Endodermal cell (in vitro differentiated cells): Measurements from ENCODE around the gene IFNG-AS1. TPM values are rescaled to one million over a fixed set of nuclear protein-coding genes. Genes with fewer than 3 reads are reported as not detected.

Experiments
- DNase-seq: peaks from one replicate; pipeline ENCODE4 v3.0.0-alpha.2; 2017
- H3K27ac ChIP-seq: 2 replicates; pipeline ENCODE4 v1.5.1; 2013; ENCODE audit warnings: mild to moderate bottlenecking, low read depth, low read length, moderate library complexity
- H3K27me3 ChIP-seq: 2 replicates; pipeline ENCODE4 v1.6.1; 2013; ENCODE audit warnings: mild to moderate bottlenecking, low read length, moderate library complexity; ENCODE audit not compliant: insufficient read depth, control insufficient read depth, poor library complexity, severe bottlenecking
- H3K36me3 ChIP-seq: 2 replicates; pipeline ENCODE4 v1.7.0; 2013; ENCODE audit warnings: mild to moderate bottlenecking, low read length, moderate library complexity; ENCODE audit not compliant: control insufficient read depth, insufficient read depth
- H3K4me1 ChIP-seq: one replicate; pipeline ENCODE4 v1.7.0; 2013; ENCODE audit warnings: low read length; ENCODE audit not compliant: control insufficient read depth, insufficient read depth
- H3K4me3 ChIP-seq: 2 replicates; pipeline ENCODE4 v1.5.1; 2013; ENCODE audit warnings: mild to moderate bottlenecking, low read length, moderate library complexity
- H3K9ac ChIP-seq: 2 replicates; pipeline ENCODE4 v1.6.1; 2013; ENCODE audit warnings: mild to moderate bottlenecking, low read length, moderate library complexity; ENCODE audit not compliant: poor library complexity, severe bottlenecking; ENCODE audit errors: extremely low read depth
- H3K9me3 ChIP-seq: 2 replicates; pipeline ENCODE4 v1.6.1; 2013; ENCODE audit warnings: mild to moderate bottlenecking, low read length, moderate library complexity; ENCODE audit not compliant: control insufficient read depth
- H3K27ac Mint-ChIP-seq: 2 replicates; pipeline ENCODE4 v1.8.0; 2020; ENCODE audit warnings: mixed read lengths
- H3K27me3 Mint-ChIP-seq: 2 replicates; pipeline ENCODE4 v1.8.0; 2021; ENCODE audit warnings: mild to moderate bottlenecking, mixed read lengths; ENCODE audit not compliant: insufficient read depth
- H3K36me3 Mint-ChIP-seq: 2 replicates; pipeline ENCODE4 v1.8.0; 2020; ENCODE audit warnings: low read depth, mixed read lengths
- H3K4me1 Mint-ChIP-seq: 2 replicates; pipeline ENCODE4 v1.8.0; 2020; ENCODE audit warnings: mixed read lengths
- H3K4me3 Mint-ChIP-seq: 2 replicates; pipeline ENCODE4 v1.8.0; 2020; ENCODE audit warnings: mild to moderate bottlenecking, moderate library complexity, mixed read lengths
- H3K9me3 Mint-ChIP-seq: 2 replicates; pipeline ENCODE4 v1.8.0; 2020; ENCODE audit warnings: mild to moderate bottlenecking, mixed read lengths
- WGBS, 2 experiments: methylation state at CpG; one replicate each; pipeline versions ENCODE4 v1.1.5 to v1.1.7; 2013; ENCODE audit warnings: missing lambda C conversion rate in 2 of 2, mixed read lengths in 1 of 2; ENCODE audit not compliant: insufficient coverage in 1 of 2, insufficient read length in 1 of 2; 5-methylcytosine and 5-hydroxymethylcytosine counted together
- total RNA-seq, 2 donors: library from RNA; stranded (reverse); fragmentation: NEBNext Ultra II Directional in 1 of 2; extraction: Animal tissue kit (Norgen Biotek cat#: 25700) in 1 of 2; gene quantifications; 2 replicates in 1 of 2; 3 replicates in 1 of 2; pipeline ENCODE4 v1.2.1, GENCODE V29; 2021
- TF ChIP-seq, protein P1 (sequence below): fragments of 200-600 bp; sonication (generic); conservative IDR thresholded peaks from 2 replicates; pipeline ENCODE4 v1.5.0; 2021; ENCODE audit warnings: antibody characterized with exemption, mild to moderate bottlenecking

Gene IFNG-AS1
- total RNA-seq, 2 donors from 2014 or later: not detected

DNA sequence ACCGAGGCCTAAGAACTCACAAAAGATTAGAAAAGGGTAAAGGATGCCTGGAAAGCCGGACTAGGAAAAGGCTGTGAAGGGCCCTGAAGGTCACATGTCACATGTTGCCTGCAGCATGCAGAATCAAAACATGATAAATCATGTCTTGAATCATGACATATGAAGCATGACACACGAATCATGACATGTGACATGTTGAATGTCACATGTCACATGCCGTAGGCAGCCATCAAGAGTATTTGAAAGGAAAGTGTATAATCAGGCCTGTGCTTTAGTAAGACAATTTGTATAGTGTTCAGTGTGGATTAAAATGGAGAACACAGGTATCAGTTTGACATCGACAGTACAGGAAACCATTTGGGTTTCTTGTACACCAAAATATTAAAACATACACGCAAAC is 30.8 kb downstream of the IFNG-AS1 start:
- Mint-ChIP-seq H3K27me3 (no peaks in the 10 kb centered on the region), H3K27ac (no peak overlapping the region), H3K4me3 (no peak overlapping the region), H3K9me3 (no peaks in the 10 kb centered on the region), H3K36me3 (no peaks in the 10 kb centered on the region), H3K4me1 (peaks cover 8% of the 10 kb centered on the region)
- WGBS, 2 experiments: 88 to 91% methylated on average over 6 of the region's 6 CpGs
- Histone ChIP-seq H3K9me3 (peaks cover 4% of the 10 kb centered on the region), H3K4me1 (peaks cover 7% of the 10 kb centered on the region), H3K4me3 (no peak overlapping the region), H3K9ac (no peak overlapping the region), H3K27me3 (no peaks in the 10 kb centered on the region), H3K27ac (no peak overlapping the region), H3K36me3 (no peaks in the 10 kb centered on the region)
- TF ChIP-seq, protein P1, sequence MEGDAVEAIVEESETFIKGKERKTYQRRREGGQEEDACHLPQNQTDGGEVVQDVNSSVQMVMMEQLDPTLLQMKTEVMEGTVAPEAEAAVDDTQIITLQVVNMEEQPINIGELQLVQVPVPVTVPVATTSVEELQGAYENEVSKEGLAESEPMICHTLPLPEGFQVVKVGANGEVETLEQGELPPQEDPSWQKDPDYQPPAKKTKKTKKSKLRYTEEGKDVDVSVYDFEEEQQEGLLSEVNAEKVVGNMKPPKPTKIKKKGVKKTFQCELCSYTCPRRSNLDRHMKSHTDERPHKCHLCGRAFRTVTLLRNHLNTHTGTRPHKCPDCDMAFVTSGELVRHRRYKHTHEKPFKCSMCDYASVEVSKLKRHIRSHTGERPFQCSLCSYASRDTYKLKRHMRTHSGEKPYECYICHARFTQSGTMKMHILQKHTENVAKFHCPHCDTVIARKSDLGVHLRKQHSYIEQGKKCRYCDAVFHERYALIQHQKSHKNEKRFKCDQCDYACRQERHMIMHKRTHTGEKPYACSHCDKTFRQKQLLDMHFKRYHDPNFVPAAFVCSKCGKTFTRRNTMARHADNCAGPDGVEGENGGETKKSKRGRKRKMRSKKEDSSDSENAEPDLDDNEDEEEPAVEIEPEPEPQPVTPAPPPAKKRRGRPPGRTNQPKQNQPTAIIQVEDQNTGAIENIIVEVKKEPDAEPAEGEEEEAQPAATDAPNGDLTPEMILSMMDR: no peak
- DNase-seq: no peak

DNA sequence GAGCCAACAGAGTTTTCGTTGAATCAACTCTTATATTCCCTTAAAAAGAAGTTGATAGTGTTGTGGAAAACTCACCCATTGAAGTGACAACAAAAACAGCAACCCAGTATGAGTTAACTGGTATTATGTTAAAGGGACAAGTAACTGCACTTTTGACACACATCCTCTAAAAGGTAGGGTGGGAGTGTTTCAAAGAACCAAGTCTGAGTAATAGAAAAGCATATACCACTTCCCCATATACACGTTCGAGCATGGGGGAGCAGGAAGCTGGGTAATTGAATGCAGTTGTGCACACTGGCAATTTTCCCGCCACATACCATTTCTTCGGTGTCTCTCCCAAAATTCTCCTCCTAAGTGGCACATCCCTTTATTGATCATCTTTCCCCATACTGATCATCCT is 31.5 kb downstream of the IFNG-AS1 start:
- H3K4me3 Mint-ChIP-seq: no peak overlapping the region
- WGBS, 2 experiments: 88 to 100% methylated on average over 2 to 5 of the region's 5 CpGs
- H3K27ac Mint-ChIP-seq: no peak overlapping the region
- no peaks in the 10 kb centered on the region for H3K27me3 Mint-ChIP-seq
- H3K4me3 ChIP-seq: no peak overlapping the region
- peaks cover 4% of the 10 kb centered on the region for H3K9me3 ChIP-seq
- no peaks in the 10 kb centered on the region for H3K36me3 ChIP-seq
- H3K9me3 Mint-ChIP-seq: no peaks in the 10 kb centered on the region
- H3K9ac ChIP-seq: no peak overlapping the region
- no peaks in the 10 kb centered on the region for H3K27me3 ChIP-seq
- H3K27ac ChIP-seq: no peak overlapping the region
- TF ChIP-seq, protein P1: no peak
- no peak for DNase-seq
- H3K4me1 Mint-ChIP-seq: peaks cover 4% of the 10 kb centered on the region
- peaks cover 3% of the 10 kb centered on the region for H3K4me1 ChIP-seq
- H3K36me3 Mint-ChIP-seq: no peaks in the 10 kb centered on the region

DNA sequence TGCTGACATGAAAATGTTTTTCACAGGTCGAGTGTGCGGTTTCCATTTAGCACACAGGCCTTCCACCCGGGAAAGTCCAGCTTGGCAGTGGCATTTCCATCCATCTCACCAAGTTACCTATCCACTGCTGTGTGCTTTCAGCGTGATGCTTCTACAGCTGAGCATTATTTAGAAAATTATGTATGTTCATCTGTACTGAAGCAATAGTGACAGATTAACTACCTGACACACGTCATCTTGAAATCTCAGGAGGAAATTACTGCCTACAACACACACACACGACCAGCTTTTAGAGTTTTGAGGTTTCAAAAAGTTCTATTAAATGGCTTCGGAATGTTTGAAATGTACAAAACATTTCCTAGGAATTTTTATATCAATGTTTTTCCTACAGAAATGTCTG is 39.4 kb downstream of the IFNG-AS1 start:
- Mint-ChIP-seq H3K4me1 (no peaks in the 10 kb centered on the region), H3K9me3 (no peaks in the 10 kb centered on the region), H3K27me3 (peaks cover 2% of the 10 kb centered on the region), H3K4me3 (no peak overlapping the region), H3K27ac (no peak overlapping the region), H3K36me3 (no peaks in the 10 kb centered on the region)
- TF ChIP-seq, protein P1: no peak
- WGBS, 2 experiments: 92% methylated on average over 3 to 6 of the region's 7 CpGs
- no peaks in the 10 kb centered on the region for H3K27me3 ChIP-seq
- H3K4me1 ChIP-seq: no peaks in the 10 kb centered on the region
- H3K9ac ChIP-seq: no peak overlapping the region
- H3K9me3 ChIP-seq: no peaks in the 10 kb centered on the region
- H3K36me3 ChIP-seq: no peaks in the 10 kb centered on the region
- DNase-seq: no peak
- no peak overlapping the region for H3K27ac ChIP-seq
- no peak overlapping the region for H3K4me3 ChIP-seq
